K562 (cell line): ENCODE data around the gene AGPAT4. TPM values are rescaled to one million over a fixed set of nuclear protein-coding genes. Genes with fewer than 3 reads are reported as not detected.

ENCODE experiments used
- CHAMP1 ChIP-seq: fragments of 450-650 bp; IDR thresholded peaks from 2 replicates; pipeline ENCODE4 v1.6.1; 2016; ENCODE audit warnings: mild to moderate bottlenecking
- CSDE1 ChIP-seq, 2 experiments: fragments of 450-650 bp; IDR thresholded peaks; 2 replicates each; pipeline ENCODE4 v1.6.1; 2016; ENCODE audit warnings: mild to moderate bottlenecking in 1 of 2
- E2F3 ChIP-seq: fragments of 250-450 bp; sonication (Bioruptor Pico); IDR thresholded peaks from 2 replicates; pipeline ENCODE4 v1.4.0; 2020; ENCODE audit warnings: mild to moderate bottlenecking
- E2F6 ChIP-seq, 2 experiments: IDR thresholded peaks; 2 replicates each; pipeline ENCODE4 v1.6.1; 2011; ENCODE audit warnings: borderline replicate concordance in 1 of 2, control low read depth in 1 of 2, low read depth in 1 of 2, low read length in 1 of 2, mild to moderate bottlenecking in 1 of 2, mixed read lengths in 1 of 2, moderate library complexity in 1 of 2; ENCODE audit not compliant: insufficient read depth in 1 of 2, insufficient read length in 1 of 2, poor library complexity in 1 of 2, severe bottlenecking in 1 of 2; ENCODE audit errors: extremely low read depth in 1 of 2
- ELF4 ChIP-seq: fragments of 450-650 bp; formaldehyde crosslinking; IDR thresholded peaks from 2 replicates; pipeline ENCODE4 v1.4.0; 2022; ENCODE audit warnings: missing genetic modification characterization
- HDAC1 ChIP-seq, 2 experiments: fragments of 450-650 bp; IDR thresholded peaks; 2 replicates each; pipeline ENCODE4 v1.6.1; 2016 to 2017; ENCODE audit warnings: inconsistent platforms in 1 of 2, mild to moderate bottlenecking in 1 of 2, moderate library complexity in 1 of 2
- KDM5B ChIP-seq: fragments of 200-600 bp; sonication (generic); IDR thresholded peaks from 2 replicates; pipeline ENCODE4 v1.6.1; 2012; ENCODE audit warnings: low read depth, mild to moderate bottlenecking, moderate library complexity, low read length, control low read depth, inconsistent platforms; ENCODE audit not compliant: insufficient replicate concordance
- MLLT1 ChIP-seq, 2 experiments: fragments of 450-650 bp; IDR thresholded peaks; 2 replicates each; pipeline ENCODE4 v1.6.1; 2016
- ZBTB33 ChIP-seq: sonication (generic); formaldehyde crosslinking; IDR thresholded peaks from 2 replicates; pipeline ENCODE4 v1.8.1; 2023; ENCODE audit warnings: mild to moderate bottlenecking, missing genetic modification reagents
- ZBTB5 ChIP-seq: fragments of 450-650 bp; IDR thresholded peaks from 2 replicates; pipeline ENCODE4 v1.6.1; 2017; ENCODE audit warnings: antibody characterized with exemption
- ZNF280A ChIP-seq: fragments of 450-650 bp; IDR thresholded peaks from 2 replicates; pipeline ENCODE4 v1.6.1; 2018; ENCODE audit warnings: mild to moderate bottlenecking, low read depth; ENCODE audit not compliant: partially characterized antibody
- polyA plus RNA-seq, 8 experiments: library from polyadenylated mRNA; depleted of rRNA in 4 of 8; stranded (reverse) in 5 of 8; unstranded in 3 of 8; fragments of >200 nt; fragmentation: Nextera tagmentation in 2 of 8; fragmentation: Illumina TruSeq in 1 of 8; extraction: Ambion mirVana in 2 of 8; extraction: Trizol in 1 of 8; gene quantifications; 2 replicates each; pipeline versions ENCODE4 v1.2.1 to v1.2.3, GENCODE V29; 2011 to 2014; ENCODE audit warnings: inconsistent platforms in 1 of 8, missing spikeins in 1 of 8
- total RNA-seq, 7 experiments: library from RNA; depleted of rRNA in 6 of 7; stranded (reverse); fragments of >200 nt in 6 of 7; fragmentation: Illumina TruSeq in 2 of 7; extraction: Trizol in 2 of 7; gene quantifications; 2 replicates each; pipeline versions ENCODE4 v1.2.1 to v1.2.3, GENCODE V29; 2011 to 2021; ENCODE audit warnings: low replicate concordance in 1 of 7

AGPAT4 gene
- total and polyA plus RNA-seq, 9 of the 15 experiments (the other 6 are each of a cell fraction or from before 2014, with no cell fraction given) = 2.2 to 15.0 (median 5.7) TPM

- peak in 1 of 2 experiments; percentile 12 for TF ChIP-seq E2F6 (IDR thresholded peaks at IDR 0.05; ENCODE audit: borderline replicate concordance in 1 of 2, extremely low read depth in 1 of 2, insufficient read depth in 1 of 2, insufficient read length in 1 of 2, low read depth in 1 of 2, low read length in 1 of 2, poor library complexity in 1 of 2, severe bottlenecking in 1 of 2)
- 0 out of 2 replicates have a peak, but pooled peaks have one; percentile 16 for TF ChIP-seq ZBTB5
- TF ChIP-seq E2F3 (CRISPR knock-in tag) = 0 out of 2 replicates have a peak, but pooled peaks have one; percentile 26
- TF ChIP-seq CSDE1 (IDR thresholded peaks at IDR 0.05) = peak in 1 of 2 experiments; percentile 36; a peak in 1 of 4 replicates
- peak; percentile 73; the same call in 1 of the 2 replicates for TF ChIP-seq CHAMP1
- TF ChIP-seq HDAC1 (IDR thresholded peaks at IDR 0.05) = 0 out of 4 replicates have a peak, but pooled peaks of 1 of the 2 experiments have one; percentile 19
- 0 out of 4 replicates have a peak, but pooled peaks have one; percentile 32 to 57 for TF ChIP-seq MLLT1 (IDR thresholded peaks at IDR 0.05)
- TF ChIP-seq ELF4 (CRISPR knock-in tag) = peak; percentile 84; the same call in 1 of the 2 replicates
- peak; percentile 17 for TF ChIP-seq ZNF280A
- peak; percentile 15 for TF ChIP-seq KDM5B
- peak; percentile 95 for TF ChIP-seq ZBTB33 (CRISPR knock-in tag)
Observed at GRCh38 chr6:161224951-161225680, 48.7 kb downstream of the AGPAT4 start (continued).
